GM23338 (cell line): Measurements from ENCODE around the gene FICD. TPM values are rescaled to one million over a fixed set of nuclear protein-coding genes. Genes with fewer than 3 reads are reported as not detected.

Source experiments
- ATAC-seq: fragments of 200-7000 bp; cut with Tn5 transposase; 3 replicates; pipeline ENCODE4 v1.9.1; 2020
- DNase-seq: peaks from one replicate; pipeline ENCODE4 v3.0.0-alpha.2; 2015; ENCODE audit warnings: low spot score
- H2AFZ ChIP-seq: fragments of 200-600 bp; sonication (generic); 2 replicates; pipeline ENCODE4 v1.8.0; 2016; ENCODE audit warnings: antibody characterized with exemption, mild to moderate bottlenecking, moderate library complexity
- H3F3A ChIP-seq: fragments of 200-600 bp; sonication (generic); replicated peaks from 2 replicates; pipeline ENCODE4 v1.8.0; 2017; ENCODE audit warnings: antibody characterized with exemption, mixed run types, low read depth
- H3K27ac ChIP-seq: fragments of 200-600 bp; sonication (generic); 2 replicates; pipeline ENCODE4 v1.6.1; 2016; ENCODE audit warnings: low read depth
- H3K27me3 ChIP-seq: fragments of 200-600 bp; sonication (generic); 2 replicates; pipeline ENCODE4 v1.8.0; 2016; ENCODE audit warnings: mild to moderate bottlenecking, mixed run types, moderate library complexity; ENCODE audit not compliant: insufficient read depth
- H3K36me3 ChIP-seq: fragments of 200-600 bp; sonication (generic); 2 replicates; pipeline ENCODE4 v1.8.0; 2016; ENCODE audit warnings: mild to moderate bottlenecking; ENCODE audit not compliant: insufficient read depth
- H3K4me1 ChIP-seq: fragments of 200-600 bp; sonication (generic); 2 replicates; pipeline ENCODE4 v1.8.0; 2016; ENCODE audit warnings: mild to moderate bottlenecking, moderate library complexity; ENCODE audit not compliant: insufficient read depth
- H3K4me2 ChIP-seq: fragments of 200-600 bp; sonication (generic); 2 replicates; pipeline ENCODE4 v1.7.1; 2017; ENCODE audit warnings: mixed run types
- H3K4me3 ChIP-seq: fragments of 200-600 bp; sonication (generic); 2 replicates; pipeline ENCODE4 v1.6.1; 2016; ENCODE audit warnings: mixed run types
- H3K79me2 ChIP-seq: fragments of 200-600 bp; sonication (generic); replicated peaks from 2 replicates; pipeline ENCODE4 v1.8.0; 2017; ENCODE audit warnings: mild to moderate bottlenecking; ENCODE audit not compliant: insufficient read depth
- H3K9me2 ChIP-seq: fragments of 200-600 bp; sonication (generic); 2 replicates; pipeline ENCODE4 v1.8.0; 2017; ENCODE audit not compliant: insufficient read depth
- H4K20me1 ChIP-seq: fragments of 200-600 bp; sonication (generic); replicated peaks from 2 replicates; pipeline ENCODE4 v1.8.0; 2017; ENCODE audit warnings: mild to moderate bottlenecking; ENCODE audit not compliant: insufficient read depth
- H3K27ac Mint-ChIP-seq: 2 replicates; pipeline ENCODE4 v1.8.0; 2020; ENCODE audit warnings: inconsistent platforms, mild to moderate bottlenecking, moderate library complexity, mixed read lengths
- H3K27me3 Mint-ChIP-seq: 3 replicates; pipeline ENCODE4 v1.8.0; 2022; ENCODE audit warnings: low read depth, mild to moderate bottlenecking, moderate library complexity, mixed read lengths, inconsistent platforms; ENCODE audit not compliant: insufficient read depth, poor library complexity
- H3K36me3 Mint-ChIP-seq: 3 replicates; pipeline ENCODE4 v1.8.0; 2021; ENCODE audit warnings: low read depth, mild to moderate bottlenecking, inconsistent platforms, moderate library complexity, mixed read lengths
- H3K4me1 Mint-ChIP-seq: 3 replicates; pipeline ENCODE4 v1.8.0; 2020; ENCODE audit warnings: mild to moderate bottlenecking, inconsistent platforms, mixed read lengths
- H3K4me3 Mint-ChIP-seq: 3 replicates; pipeline ENCODE4 v1.8.0; 2021; ENCODE audit warnings: moderate library complexity, mild to moderate bottlenecking, inconsistent platforms, mixed read lengths
- H3K9me3 Mint-ChIP-seq: 3 replicates; pipeline ENCODE4 v1.8.0; 2020; ENCODE audit warnings: moderate library complexity, mild to moderate bottlenecking, inconsistent platforms, mixed read lengths
- CREB1 ChIP-seq: fragments of 250-450 bp; sonication (Bioruptor Pico); IDR thresholded peaks from 2 replicates; pipeline ENCODE4 v1.5.0; 2020; ENCODE audit warnings: low read depth, mild to moderate bottlenecking, moderate library complexity
- CTCF ChIP-seq, 2 experiments: fragments of 200-600 bp in 1 of 2; sonication (generic) in 1 of 2; conservative IDR thresholded peaks; 2 replicates each; pipeline versions ENCODE4 v1.5.1 to v1.6.1; 2016 to 2017; ENCODE audit warnings: antibody characterized with exemption in 2 of 2, low read depth in 2 of 2, mild to moderate bottlenecking in 2 of 2, moderate library complexity in 1 of 2
- EZH2 ChIP-seq: fragments of 200-600 bp; sonication (generic); IDR thresholded peaks from one replicate; pipeline ENCODE4 v1.8.0; 2017; ENCODE audit warnings: antibody characterized with exemption, mild to moderate bottlenecking, low read depth; ENCODE audit not compliant: unreplicated experiment
- EZH2phosphoT487 ChIP-seq: fragments of 200-600 bp; sonication (generic); IDR thresholded peaks from one replicate; pipeline ENCODE4 v1.8.1; 2018; ENCODE audit warnings: antibody characterized with exemption; ENCODE audit not compliant: unreplicated experiment
- JUNB ChIP-seq: IDR thresholded peaks from one replicate; pipeline ENCODE4 v1.6.1; 2016; ENCODE audit warnings: antibody characterized with exemption; ENCODE audit not compliant: unreplicated experiment
- NANOG ChIP-seq: IDR thresholded peaks from 2 replicates; pipeline ENCODE4 v1.6.1; 2016; ENCODE audit warnings: antibody characterized with exemption, borderline replicate concordance
- POLR2AphosphoS5 ChIP-seq: IDR thresholded peaks from 2 replicates; pipeline ENCODE4 v1.6.1; 2016; ENCODE audit warnings: antibody characterized with exemption, low read depth
- REST ChIP-seq: IDR thresholded peaks from one replicate; pipeline ENCODE4 v1.6.1; 2018; ENCODE audit warnings: antibody characterized with exemption; ENCODE audit not compliant: unreplicated experiment
- ZNF114 ChIP-seq: fragments of 250-450 bp; sonication (Bioruptor Pico); IDR thresholded peaks from 2 replicates; pipeline ENCODE4 v1.5.0; 2020; ENCODE audit warnings: mild to moderate bottlenecking, moderate library complexity
- ZNF331 ChIP-seq: fragments of 250-450 bp; sonication (Bioruptor Pico); IDR thresholded peaks from 2 replicates; pipeline ENCODE4 v1.5.0; 2020; ENCODE audit warnings: low read depth, mild to moderate bottlenecking, moderate library complexity
- ZNF462 ChIP-seq: fragments of 250-450 bp; sonication (Bioruptor Pico); IDR thresholded peaks from 2 replicates; pipeline ENCODE4 v1.5.0; 2020; ENCODE audit warnings: mild to moderate bottlenecking, moderate library complexity
- polyA plus RNA-seq: library from polyadenylated mRNA; unstranded; fragments of >200 nt; fragmentation: Nextera tagmentation; extraction: Ambion mirVana; gene quantifications from 2 replicates; pipeline ENCODE4 v1.2.1, GENCODE V29; 2016
- total RNA-seq: library from RNA; depleted of rRNA; stranded (reverse); fragments of >200 nt; shearing (Covaris generic); gene quantifications from 2 replicates; pipeline ENCODE4 v1.2.3, GENCODE V29; 2014

The FICD gene
- total and polyA plus RNA-seq, 2 experiments from 2014 or later: 4.9 to 5.3 TPM

- Histone ChIP-seq H3F3A (peaks cover 5% of the 10 kb centered on the region; the same call in 1 of the 2 replicates), H3K36me3 (no peaks in the 10 kb centered on the region; the same call in 1 of the 2 replicates), H2AFZ (no peak overlapping the region), H3K27ac (no peak overlapping the region), H3K4me2 (no peak overlapping the region), H4K20me1 (no peaks in the 10 kb centered on the region), H3K4me1 (0 out of 2 replicates have a peak, but pooled peaks cover 7% of the 10 kb centered on the region), H3K79me2 (no peaks in the 10 kb centered on the region), H3K4me3 (no peak overlapping the region), H3K9me2 (no peaks in the 10 kb centered on the region), H3K27me3 (no peaks in the 10 kb centered on the region)
- H3K27ac Mint-ChIP-seq: no peak overlapping the region
- no peak for TF ChIP-seq JUNB
- TF ChIP-seq REST: no peak
- TF ChIP-seq POLR2AphosphoS5: no peak
- no peak for TF ChIP-seq ZNF114 (CRISPR knock-in tag)
- no peak for TF ChIP-seq ZNF331 (CRISPR knock-in tag)
- TF ChIP-seq CTCF (conservative IDR thresholded peaks at IDR 0.05; ENCODE audit: low read depth in 2 of 2): no peak
- no peak for TF ChIP-seq ZNF462
- TF ChIP-seq NANOG: no peak
- no peak for TF ChIP-seq CREB1
- no peak for TF ChIP-seq EZH2phosphoT487
- TF ChIP-seq EZH2: no peak
- no peak for DNase-seq
- H3K27me3 Mint-ChIP-seq: peaks cover 5% of the 10 kb centered on the region
- H3K4me3 Mint-ChIP-seq: no peak overlapping the region
- H3K9me3 Mint-ChIP-seq: peaks cover 23% of the 10 kb centered on the region
- ATAC-seq: no peak
- H3K4me1 Mint-ChIP-seq: peaks cover 6% of the 10 kb centered on the region
- H3K36me3 Mint-ChIP-seq: peaks cover 9% of the 10 kb centered on the region; the same call in 2 of the 3 replicates
These were observed 7.0 kb upstream of the FICD start for GRCh38 chr12:108507971-108508642.
